ENCODE results near the gene NRF1. TPM values are rescaled to one million over a fixed set of nuclear protein-coding genes. Genes with fewer than 3 reads are reported as not detected.

NRF1 gene
- total and polyA plus RNA-seq, 2 of the 13 experiments (the other 11 are each of a cell fraction or from before 2014, with no cell fraction given) = 9.3 to 10.1 TPM

GRCh38 chr7:129771928-129772479 lies 160.5 kb downstream of the NRF1 start:
- no peak overlapping the region for H3K27ac ChIP-seq (ENCODE audit: extremely low read length, insufficient read depth, low read length)
- CTCF ChIA-PET (ENCODE audit: low intra/inter-chr PET ratio, low total read pairs) = no interaction called here
- no peak overlapping the region for H3K4me3 ChIP-seq (replicated peaks in 1 of 3; ENCODE audit: insufficient read depth in 1 of 3, low read depth in 2 of 3, low read length in 3 of 3)
- H3K4me1 ChIP-seq (ENCODE audit: insufficient read depth, low read length) = no peaks in the 10 kb centered on the region
- intact Hi-C loops (cut with micrococcal nuclease; ENCODE audit: unreplicated experiment) (no loop called here), in situ Hi-C loops (cut with HindIII; ENCODE audit: extremely low pct_ligation_motif_present, low pct_unique_long_range_greater_than_20kb) (no loop called here)
- no TSS peak for BruUV-seq (replicated peaks)
- no peak overlapping the region for H3K9ac ChIP-seq (ENCODE audit: insufficient read depth, low read depth, low read length)
- POLR2A ChIA-PET = no interaction called here
- no peak overlapping the region for H3K4me2 ChIP-seq (ENCODE audit: low read depth, low read length)
- H3K27me3 ChIP-seq (ENCODE audit: control insufficient read depth in 1 of 2, insufficient read depth in 2 of 2, low read length in 2 of 2) = no peaks in the 10 kb centered on the region
- no peaks in the 10 kb centered on the region for H4K20me1 ChIP-seq (ENCODE audit: insufficient read depth, low read length)
- no peaks in the 10 kb centered on the region for H3K9me3 ChIP-seq (ENCODE audit: low read length)
- no peaks in the 10 kb centered on the region; a peak in 2 of 5 replicates for H3K36me3 ChIP-seq (replicated peaks in 1 of 2; ENCODE audit: control insufficient read depth in 1 of 2, insufficient read depth in 2 of 2, low read length in 2 of 2)
- no peak for DNase-seq (ENCODE audit: low spot score)
- no peak for TF ChIP-seq THYN1 (CRISPR knock-in tag; IDR thresholded peaks at IDR 0.05; ENCODE audit: borderline replicate concordance, low read depth)
- no peaks in the 10 kb centered on the region for H3K79me2 ChIP-seq (ENCODE audit: insufficient read depth, low read length)
- ATAC-seq = no peak
- H2AFZ ChIP-seq (ENCODE audit: low read length) = no peak overlapping the region
- FAIRE-seq = no peak
- 95% methylated on average over 15 of the region's 18 CpGs for WGBS (ENCODE audit: low lambda C conversion rate)

GRCh38 chr7:129772646-129773280 lies 161.2 kb downstream of the NRF1 start:
- no TSS peak for BruUV-seq (replicated peaks)
- FAIRE-seq (no peak), DNase-seq (ENCODE audit: low spot score) (no peak), ATAC-seq (no peak)
- Histone ChIP-seq H3K36me3 (replicated peaks in 1 of 2; ENCODE audit: control insufficient read depth in 1 of 2, insufficient read depth in 2 of 2, low read length in 2 of 2) (no peaks in the 10 kb centered on the region; a peak in 1 of 5 replicates), H3K9ac (ENCODE audit: insufficient read depth, low read depth, low read length) (no peak overlapping the region), H3K27me3 (ENCODE audit: control insufficient read depth in 1 of 2, insufficient read depth in 2 of 2, low read length in 2 of 2) (no peaks in the 10 kb centered on the region), H3K4me2 (ENCODE audit: low read depth, low read length) (no peak overlapping the region), H3K4me3 (replicated peaks in 1 of 3; ENCODE audit: insufficient read depth in 1 of 3, low read depth in 2 of 3, low read length in 3 of 3) (no peak overlapping the region), H3K9me3 (ENCODE audit: low read length) (no peaks in the 10 kb centered on the region), H4K20me1 (ENCODE audit: insufficient read depth, low read length) (no peaks in the 10 kb centered on the region), H3K79me2 (ENCODE audit: insufficient read depth, low read length) (no peaks in the 10 kb centered on the region), H3K4me1 (ENCODE audit: insufficient read depth, low read length) (no peaks in the 10 kb centered on the region), H2AFZ (ENCODE audit: low read length) (no peak overlapping the region), H3K27ac (ENCODE audit: extremely low read length, insufficient read depth, low read length) (no peak overlapping the region)
- POLR2A ChIA-PET = no interaction called here
- CTCF ChIA-PET (ENCODE audit: low intra/inter-chr PET ratio, low total read pairs) = no interaction called here
- intact Hi-C loops (cut with micrococcal nuclease; ENCODE audit: unreplicated experiment) (no loop called here), in situ Hi-C loops (cut with HindIII; ENCODE audit: extremely low pct_ligation_motif_present, low pct_unique_long_range_greater_than_20kb) (no loop called here)
- WGBS (ENCODE audit: low lambda C conversion rate) = 79% methylated on average over 9 of the region's 15 CpGs
- TF ChIP-seq MAFG (CRISPR knock-in tag; IDR thresholded peaks at IDR 0.05) (no peak), SP4 (CRISPR knock-in tag; IDR thresholded peaks at IDR 0.05) (no peak), HNF1A (IDR thresholded peaks at IDR 0.05; ENCODE audit: low read depth) (no peak), HNF1A (CRISPR knock-in tag; IDR thresholded peaks at IDR 0.05; ENCODE audit: borderline replicate concordance) (no peak), PATZ1 (CRISPR knock-in tag; IDR thresholded peaks at IDR 0.05) (no peak), ETV6 (CRISPR knock-in tag; conservative IDR thresholded peaks at IDR 0.05) (no peak), ZFP41 (CRISPR knock-in tag; IDR thresholded peaks at IDR 0.05; ENCODE audit: borderline replicate concordance) (no peak), ZNF615 (CRISPR knock-in tag; IDR thresholded peaks at IDR 0.05; ENCODE audit: borderline replicate concordance) (no peak), TGIF2 (CRISPR knock-in tag; IDR thresholded peaks at IDR 0.05) (no peak), ZNF816 (CRISPR knock-in tag; IDR thresholded peaks at IDR 0.05; ENCODE audit: borderline replicate concordance) (no peak), MED8 (CRISPR knock-in tag; IDR thresholded peaks at IDR 0.05; ENCODE audit: insufficient replicate concordance) (no peak)
